ENCODE measurements around the gene NXPH4. TPM values are rescaled to one million over a fixed set of nuclear protein-coding genes. Genes with fewer than 3 reads are reported as not detected.

Gene NXPH4
- 0.73 and 0.98 TPM in 2 replicates for total RNA-seq

DNA sequence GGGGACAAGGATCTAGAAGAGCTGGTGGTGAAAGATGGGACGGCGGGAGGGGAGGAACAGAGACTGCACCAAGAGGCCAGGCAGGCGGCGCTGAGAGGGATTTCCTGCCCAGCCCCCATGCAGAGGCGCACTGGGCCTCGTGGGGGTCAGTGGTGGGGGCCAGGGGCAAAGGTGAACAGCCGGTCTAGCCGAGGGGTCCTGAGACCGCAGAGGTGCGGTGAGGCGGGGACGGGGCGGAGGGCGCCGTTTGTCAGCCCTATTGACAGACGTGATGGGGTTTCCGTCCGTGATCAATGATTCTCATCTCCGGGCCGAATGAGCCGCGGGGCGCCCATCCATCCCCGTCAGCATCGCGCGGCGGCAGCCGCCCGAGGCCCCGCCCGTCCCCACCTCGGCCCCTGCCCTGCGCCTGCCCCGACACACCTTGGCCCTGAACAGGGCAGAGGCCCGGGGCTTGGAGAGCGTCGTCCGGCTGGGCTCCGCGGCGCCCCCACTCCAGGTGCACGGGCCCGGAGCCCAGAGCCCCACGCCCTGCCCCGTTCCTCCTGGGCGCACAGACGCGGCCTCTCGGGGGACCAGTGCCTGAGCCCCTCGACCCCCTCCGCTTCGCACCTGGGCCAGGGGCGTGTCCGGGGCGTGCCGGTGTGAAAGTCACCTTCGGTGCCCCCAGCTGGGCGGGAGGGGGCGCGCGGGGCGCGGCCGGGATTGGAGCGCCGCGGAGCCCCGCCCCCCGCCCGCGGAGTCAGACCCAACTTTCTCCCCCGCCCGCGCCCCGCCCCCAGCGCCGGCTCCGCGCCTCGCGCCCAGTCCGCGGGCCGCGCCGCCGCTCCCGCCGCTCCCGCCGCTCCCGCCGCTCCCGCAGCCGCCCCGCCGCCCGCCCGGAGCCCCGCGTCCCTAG, at the start of gene NXPH4:
NXPH4 (plus strand) TSS at position 781 of the 898 bp plus-strand sequence. CDS start 176 bp downstream, outside the sequence.

DNA sequence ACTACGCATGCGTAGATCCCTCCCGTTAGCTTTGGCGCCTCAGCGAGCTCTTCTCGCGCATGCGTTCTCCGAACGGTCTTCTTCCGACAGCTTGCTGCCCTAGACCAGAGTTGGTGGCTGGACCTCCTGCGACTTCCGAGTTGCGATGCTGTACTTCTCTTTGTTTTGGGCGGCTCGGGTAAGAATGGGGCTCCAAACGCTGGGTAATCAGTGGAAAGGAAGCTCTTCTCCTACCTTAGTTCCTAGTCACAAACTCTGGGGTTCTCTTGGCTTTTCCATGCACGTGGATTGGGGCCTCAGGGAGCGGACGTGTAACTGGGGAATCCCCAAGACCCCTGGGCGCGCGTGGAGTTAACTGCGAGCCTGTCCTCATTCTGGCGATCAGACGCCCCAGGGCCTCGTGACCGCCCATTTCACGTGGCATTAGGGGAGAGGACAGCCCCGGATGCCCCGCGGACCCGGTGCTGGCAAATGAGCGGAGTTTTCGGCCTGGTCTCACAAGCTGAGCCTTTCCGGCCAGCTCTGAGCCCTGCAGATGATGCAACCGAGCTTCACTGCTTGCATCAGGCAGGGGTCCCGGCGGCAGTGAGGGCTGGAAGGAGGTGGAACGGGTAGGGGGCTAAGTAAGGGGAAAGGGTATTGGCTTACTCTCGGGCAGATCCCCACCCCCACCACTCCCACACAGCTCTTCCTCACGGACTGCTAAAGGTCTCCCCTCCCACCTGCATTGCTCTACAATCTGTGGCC, 13.2 kb downstream of the NXPH4 start, which contains the start of gene SHMT2:
SHMT2 (plus strand) TSS at position 78 of the 747 bp plus-strand sequence; CDS start at position 146, 68 bp downstream.

DNA sequence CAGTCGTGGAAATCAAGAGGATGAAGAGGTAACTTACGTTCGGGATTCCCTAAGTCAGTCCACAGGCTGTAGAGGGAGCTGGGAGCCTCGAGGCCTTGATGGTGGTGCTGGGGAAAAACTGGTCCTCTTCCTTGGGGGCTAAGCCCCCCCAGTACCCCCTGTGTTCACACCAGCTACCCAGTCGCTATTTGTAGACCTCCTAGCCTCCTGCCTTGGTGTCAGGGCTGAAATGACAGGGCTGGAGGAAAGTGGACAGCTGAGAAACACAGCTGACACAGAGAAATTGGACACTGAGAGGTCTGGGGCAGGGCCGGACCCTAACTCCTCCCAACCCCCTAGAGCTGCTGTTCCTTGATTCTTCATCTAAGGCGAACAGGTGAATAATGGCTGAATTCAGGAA, 34.4 kb downstream of the NXPH4 start, which contains the start of gene STAC3:
STAC3 (minus strand) TSS at position 232 of the 400 bp plus-strand sequence. CDS start 1,551 bp downstream, outside the sequence.

Small RNA genes lying within 50 kb of the gene (small RNA-seq; reads per million reads assigned to genes)
- 1.4 reads per million, percentile 71 among the genes with 10 or more reads in this experiment for gene MIR1228

Other genes starting within 250 kb of the NXPH4 start
- 3.7 and 5.7 TPM in 2 replicates for gene ZBTB39, start 210.2 kb upstream of the NXPH4 start, total RNA-seq
- not detected in 2 replicates for gene TAC3, start 200.3 kb upstream of the NXPH4 start, total RNA-seq
- gene MYO1A, start 166.7 kb upstream of the NXPH4 start, total RNA-seq = 0.73 TPM in 1 of 2 replicates, not detected in the other
- gene NEMP1, start 138.0 kb upstream of the NXPH4 start, total RNA-seq = 11.8 and 20.3 TPM in 2 replicates
- gene NAB2, start 127.7 kb upstream of the NXPH4 start, total RNA-seq = 52.9 and 74.3 TPM in 2 replicates
- gene STAT6, start 105.4 kb upstream of the NXPH4 start, total RNA-seq = 142 and 172 TPM in 2 replicates
- 239 and 425 TPM in 2 replicates for gene LRP1, start 88.3 kb upstream of the NXPH4 start, total RNA-seq
- gene LRP1-AS, start 69.2 kb upstream of the NXPH4 start, total RNA-seq = not detected in 2 replicates
- 260 and 298 TPM in 2 replicates for gene SHMT2, start 12.9 kb downstream of the NXPH4 start, total RNA-seq
- 0.59 and 0.73 TPM in 2 replicates for gene STAC3, start 34.4 kb downstream of the NXPH4 start, total RNA-seq
- 14.7 and 26.4 TPM in 2 replicates for gene R3HDM2, start 214.2 kb downstream of the NXPH4 start, total RNA-seq
- under 0.01 TPM in 1 of 2 replicates, not detected in the other for gene INHBC, start 218.0 kb downstream of the NXPH4 start, total RNA-seq
- gene INHBE, start 238.5 kb downstream of the NXPH4 start, total RNA-seq = not detected in 2 replicates
- under 0.01 and 0.78 TPM in 2 replicates for gene GLI1, start 243.0 kb downstream of the NXPH4 start, total RNA-seq

Measured in subcutaneous preadipocyte (primary cell).